Hepatocyte (in vitro differentiated cells): ENCODE results near the gene EPHA8.

ENCODE experiments used
- EZH2 ChIP-seq: fragments of 200-600 bp; sonication (generic); IDR thresholded peaks from 2 replicates; pipeline ENCODE4 v1.6.1; 2016; ENCODE audit warnings: antibody characterized with exemption, mild to moderate bottlenecking, borderline replicate concordance
- TF ChIP-seq, protein P1 (sequence below): fragments of 200-600 bp; sonication (generic); IDR thresholded peaks from 2 replicates; pipeline ENCODE4 v1.5.1; 2016; ENCODE audit warnings: antibody characterized with exemption, mild to moderate bottlenecking; ENCODE audit not compliant: poor library complexity

DNA sequence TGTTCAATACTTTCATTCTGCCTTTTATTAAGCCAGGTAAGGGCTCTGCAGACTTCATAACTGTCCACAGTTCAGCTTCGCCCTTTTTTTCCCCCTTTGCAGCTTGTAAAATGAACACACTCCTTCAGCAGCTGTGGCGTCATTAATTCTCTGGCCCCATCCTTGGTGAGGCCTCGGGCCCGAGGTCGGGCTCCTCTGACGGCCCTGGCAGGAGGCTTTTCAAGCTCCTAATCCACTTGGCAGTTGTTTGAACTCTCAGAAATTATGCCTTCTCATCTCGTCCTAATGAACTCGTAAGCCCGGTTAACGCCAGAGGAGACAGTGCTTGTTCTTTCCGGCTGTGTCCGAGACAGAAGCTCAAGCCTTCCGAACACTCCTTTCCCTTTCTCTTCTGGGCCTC is 18.1 kb upstream of the EPHA8 start:
- TF ChIP-seq, protein P1, sequence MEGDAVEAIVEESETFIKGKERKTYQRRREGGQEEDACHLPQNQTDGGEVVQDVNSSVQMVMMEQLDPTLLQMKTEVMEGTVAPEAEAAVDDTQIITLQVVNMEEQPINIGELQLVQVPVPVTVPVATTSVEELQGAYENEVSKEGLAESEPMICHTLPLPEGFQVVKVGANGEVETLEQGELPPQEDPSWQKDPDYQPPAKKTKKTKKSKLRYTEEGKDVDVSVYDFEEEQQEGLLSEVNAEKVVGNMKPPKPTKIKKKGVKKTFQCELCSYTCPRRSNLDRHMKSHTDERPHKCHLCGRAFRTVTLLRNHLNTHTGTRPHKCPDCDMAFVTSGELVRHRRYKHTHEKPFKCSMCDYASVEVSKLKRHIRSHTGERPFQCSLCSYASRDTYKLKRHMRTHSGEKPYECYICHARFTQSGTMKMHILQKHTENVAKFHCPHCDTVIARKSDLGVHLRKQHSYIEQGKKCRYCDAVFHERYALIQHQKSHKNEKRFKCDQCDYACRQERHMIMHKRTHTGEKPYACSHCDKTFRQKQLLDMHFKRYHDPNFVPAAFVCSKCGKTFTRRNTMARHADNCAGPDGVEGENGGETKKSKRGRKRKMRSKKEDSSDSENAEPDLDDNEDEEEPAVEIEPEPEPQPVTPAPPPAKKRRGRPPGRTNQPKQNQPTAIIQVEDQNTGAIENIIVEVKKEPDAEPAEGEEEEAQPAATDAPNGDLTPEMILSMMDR: no peak
- no peak for TF ChIP-seq EZH2
